Measurements from ENCODE around the gene TSPAN15. TPM values are rescaled to one million over a fixed set of nuclear protein-coding genes. Genes with fewer than 3 reads are reported as not detected.
"Not testable (repeated sequence)": the region's sequence is repeated elsewhere in the genome, so short reads cannot be mapped to it uniquely, and the experiment has no call there.

The TSPAN15 gene
- total RNA-seq, 1 donor from 2014 or later: 48.9 TPM

DNA sequence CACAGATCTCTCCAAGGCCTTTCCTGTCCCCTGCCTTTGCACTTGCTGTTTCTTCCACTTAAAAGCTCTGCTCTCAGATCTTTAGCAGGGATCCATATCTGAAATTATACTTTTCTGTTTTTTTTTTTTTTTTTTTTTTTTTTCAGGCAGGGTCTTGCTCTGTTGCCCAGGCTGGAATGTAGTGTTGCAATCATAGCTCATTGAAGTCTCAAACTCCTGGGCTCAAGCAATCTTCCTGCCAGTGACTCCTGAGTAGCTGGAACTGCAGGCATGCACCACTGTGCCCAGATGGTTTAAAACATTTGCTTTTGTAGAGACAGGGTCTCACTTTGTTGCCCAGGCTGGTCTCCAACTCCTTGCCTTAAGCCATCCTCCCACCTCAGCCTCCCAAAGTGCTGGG lies 5.0 kb upstream of the TSPAN15 start:
- no peak for DNase-seq (ENCODE audit: low spot score)

DNA sequence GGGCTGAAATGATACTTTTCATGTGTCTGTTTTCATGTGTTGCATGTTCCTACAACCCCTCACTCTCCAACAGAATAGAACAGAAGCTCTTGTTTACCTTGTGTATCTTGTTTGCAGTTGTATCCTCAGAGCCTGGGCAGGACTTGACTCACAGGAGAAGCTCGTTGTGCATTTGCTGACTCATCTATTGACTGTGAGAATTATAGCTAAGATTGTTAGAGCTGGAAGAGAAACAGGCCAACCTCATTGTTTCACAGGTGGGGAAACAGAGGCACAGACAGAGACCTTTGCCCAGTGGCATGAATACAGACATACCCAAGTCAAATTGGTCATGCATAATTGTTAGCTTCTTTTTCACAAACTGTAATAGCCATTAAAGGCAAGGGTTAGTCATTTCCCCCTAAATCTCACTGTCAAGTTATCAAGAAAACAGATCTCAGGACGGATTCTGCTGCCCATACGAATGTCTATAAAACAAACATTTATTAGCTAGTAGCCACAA lies 4.6 kb upstream of the TSPAN15 start:
- peak; percentile 49 for DNase-seq (ENCODE audit: low spot score)

DNA sequence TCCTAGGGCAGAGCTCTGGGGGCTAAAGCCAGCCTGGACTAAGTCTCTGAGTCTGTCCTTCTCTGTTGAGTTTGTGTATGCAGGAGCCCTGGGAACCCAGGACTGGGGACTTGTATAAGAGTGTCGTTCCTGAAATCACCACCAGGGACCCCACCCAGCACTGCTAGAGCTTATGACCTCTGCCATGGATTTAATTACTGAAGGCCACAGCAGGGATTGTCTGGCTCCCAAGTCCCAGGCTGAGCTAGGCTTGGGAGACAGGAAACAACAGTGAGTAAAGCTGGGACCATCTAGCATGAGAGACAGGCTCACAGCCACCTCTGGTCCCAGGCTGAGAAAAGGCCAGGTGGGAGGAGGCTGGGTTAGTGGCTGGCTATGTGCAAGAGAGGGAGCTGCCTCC lies 1.4 kb upstream of the TSPAN15 start:
- DNase-seq (ENCODE audit: low spot score): no peak

DNA sequence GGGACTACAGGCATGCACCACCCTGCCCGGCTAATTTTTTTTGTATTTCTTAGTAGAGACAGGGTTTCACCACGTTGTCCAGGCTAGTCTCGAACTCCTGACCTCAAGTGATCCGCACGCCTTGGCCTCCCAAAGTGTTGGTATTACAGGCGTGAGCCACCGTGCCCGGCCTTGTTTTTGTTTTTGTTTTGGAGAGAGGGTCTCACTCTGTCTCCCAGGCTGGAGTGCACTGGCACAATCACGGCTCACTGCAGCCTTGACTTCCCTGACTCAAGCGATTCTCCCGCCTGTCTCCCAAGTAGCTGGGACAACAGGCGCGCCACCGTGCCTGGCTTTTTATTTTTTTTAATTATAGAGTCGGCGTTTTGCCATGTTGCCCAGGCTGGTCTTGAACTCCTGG lies 870 bp upstream of the TSPAN15 start:
- not testable (repeated sequence) for DNase-seq (ENCODE audit: low spot score)

DNA sequence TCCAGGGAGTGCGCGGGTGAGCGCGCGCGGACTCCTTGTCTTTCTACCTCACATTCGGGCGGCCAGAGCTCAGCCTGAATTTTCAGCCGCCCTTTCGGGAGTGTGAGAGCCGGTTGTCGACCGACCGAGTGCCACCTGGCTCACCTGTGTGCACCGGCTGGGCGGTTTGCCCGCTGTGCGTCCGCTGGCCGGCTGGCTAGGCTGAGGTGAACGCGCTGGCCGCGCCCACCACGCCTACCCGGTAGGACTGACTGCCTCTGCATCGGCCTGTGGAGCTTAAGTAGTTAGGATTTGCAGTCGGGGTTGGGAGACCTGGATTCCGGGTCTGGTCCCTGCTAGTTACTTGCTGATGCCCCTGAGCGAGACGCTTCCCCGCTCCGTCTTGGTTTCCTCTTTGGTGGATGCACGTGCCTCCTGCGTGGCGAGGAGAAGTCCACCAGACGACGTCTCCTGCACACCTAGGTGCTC lies 553 bp downstream of the TSPAN15 start:
- no peak for DNase-seq (ENCODE audit: low spot score)

DNA sequence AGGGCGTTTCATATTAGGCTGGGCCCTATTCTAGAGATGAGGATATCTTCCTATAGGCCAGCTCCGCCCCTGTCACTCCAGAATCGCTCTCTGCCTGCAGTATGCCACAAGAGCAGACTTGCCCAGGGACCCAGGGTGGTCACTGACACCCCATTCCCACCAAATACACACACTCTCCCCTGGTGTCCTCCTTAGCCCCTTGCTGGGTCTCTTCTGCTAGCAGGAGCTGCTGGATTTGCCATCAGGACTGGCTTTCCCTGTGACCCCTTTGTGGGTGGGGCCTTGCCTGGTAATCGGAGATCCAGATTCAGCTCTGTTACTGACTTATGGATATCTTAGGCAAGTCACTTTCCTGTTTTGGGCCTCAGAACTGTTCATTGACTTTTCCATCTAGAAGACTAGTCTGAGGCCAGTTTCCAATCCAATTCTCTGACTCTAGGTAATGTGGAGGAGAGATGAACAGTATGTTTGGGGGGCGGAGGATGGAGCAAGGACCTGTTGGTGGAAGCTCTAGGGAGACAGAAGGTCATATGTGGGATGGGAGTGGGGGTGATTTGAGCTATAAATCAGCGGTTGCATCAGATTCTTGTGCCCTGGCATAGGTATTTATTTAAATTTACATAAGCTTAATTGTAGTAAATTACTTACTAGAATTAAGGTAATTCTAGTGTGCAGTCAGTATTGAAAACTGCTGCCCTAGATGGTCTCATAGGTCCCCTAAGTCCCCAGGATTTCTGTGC lies 1.6 kb downstream of the TSPAN15 start:
- DNase-seq (ENCODE audit: low spot score): no peak

DNA sequence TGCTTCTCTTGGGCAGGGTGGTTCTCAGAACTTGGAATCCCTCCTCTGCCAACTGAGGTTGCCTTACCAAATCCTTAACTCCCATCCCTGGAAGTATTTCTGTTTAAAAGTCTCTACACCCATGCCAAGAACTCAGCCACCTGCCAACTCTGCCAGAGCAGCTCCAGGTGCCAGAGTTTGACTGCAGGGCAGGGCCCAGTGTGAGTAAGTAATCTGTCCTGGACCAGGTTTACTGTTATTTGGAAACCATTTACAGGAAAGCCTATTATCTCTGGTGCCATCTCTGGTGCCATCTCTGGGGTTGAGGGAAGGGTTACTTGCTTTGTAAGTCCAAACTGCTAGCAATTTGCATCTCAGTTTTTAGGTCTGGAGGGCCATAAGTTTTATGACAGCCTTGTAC lies 2.5 kb downstream of the TSPAN15 start:
- no peak for DNase-seq (ENCODE audit: low spot score)

DNA sequence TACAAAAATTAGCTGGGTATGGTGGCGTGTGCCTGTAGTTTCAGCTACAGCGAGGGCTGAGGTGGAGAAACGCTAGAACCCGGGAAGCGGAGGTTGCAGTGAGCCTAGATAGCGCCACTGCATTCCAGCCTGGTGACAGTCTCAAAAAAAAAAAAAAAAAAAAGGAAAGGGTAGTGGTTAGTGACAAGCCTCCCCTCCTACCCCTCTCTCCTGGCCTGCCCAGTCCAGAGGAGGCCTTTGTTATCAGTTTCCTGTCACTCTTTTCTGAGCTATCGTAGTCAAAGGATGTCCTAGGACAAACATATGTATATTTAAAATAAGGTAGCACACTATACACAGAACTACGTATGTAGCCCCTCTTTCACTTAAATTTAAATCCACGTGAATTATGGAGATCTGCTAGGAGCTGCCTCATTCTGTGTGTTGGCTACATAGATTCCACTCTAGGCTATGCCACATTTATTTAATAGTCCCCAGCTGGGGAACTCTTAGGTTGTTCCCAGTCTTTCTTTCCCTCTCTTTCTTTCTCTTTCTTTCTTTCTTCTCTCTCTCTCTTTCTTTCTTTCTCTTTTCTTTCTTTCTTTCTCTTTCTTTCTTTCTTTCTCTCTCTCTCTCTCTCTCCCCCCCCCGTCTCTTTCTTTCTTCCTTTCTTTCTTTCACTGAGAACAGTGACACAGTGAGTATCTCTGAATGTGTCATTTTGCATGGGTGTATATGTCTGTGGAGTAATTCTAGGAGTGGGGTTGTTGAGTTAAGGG lies 3.9 kb downstream of the TSPAN15 start:
- no peak for DNase-seq (ENCODE audit: low spot score)

DNA sequence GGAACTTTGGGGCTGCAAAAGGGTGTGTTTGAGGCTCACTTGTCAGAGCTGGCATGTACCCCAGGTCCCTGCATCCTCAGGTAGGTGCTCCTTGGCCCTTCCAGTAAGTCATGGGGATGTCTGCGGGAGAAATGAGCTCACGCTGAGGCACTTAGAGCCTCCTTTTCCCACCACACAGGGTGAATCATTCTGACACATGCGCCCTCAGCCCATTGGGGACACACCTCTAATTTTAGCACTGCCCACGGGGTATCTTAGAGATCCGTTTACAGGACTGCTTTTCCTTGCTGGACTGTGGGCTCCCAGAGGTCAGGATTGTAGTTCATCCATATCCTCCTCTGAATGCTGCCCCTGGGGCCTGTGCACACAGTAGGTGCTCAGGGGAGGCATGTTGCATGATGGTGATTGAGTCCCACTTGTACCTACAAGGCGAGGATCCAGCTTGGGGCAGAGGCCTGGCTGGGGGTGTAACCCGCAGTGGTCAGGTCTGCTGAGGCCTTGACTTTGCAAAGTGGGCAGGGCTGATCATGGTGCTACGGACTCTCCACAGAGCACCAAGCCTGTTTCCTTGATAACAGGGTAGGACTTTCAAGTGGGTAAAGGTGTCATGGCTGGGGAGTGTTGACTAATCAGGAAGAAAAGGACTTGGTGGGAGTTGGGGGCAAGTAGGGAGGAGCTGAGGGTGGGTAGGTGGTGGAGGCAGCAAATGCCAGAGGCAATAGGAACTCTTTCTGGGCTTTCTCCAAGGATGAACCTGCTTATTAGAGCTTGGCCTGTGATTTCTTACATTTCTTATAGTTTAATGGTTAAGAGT lies 5.8 kb downstream of the TSPAN15 start:
- DNase-seq (ENCODE audit: low spot score): no peak

DNA sequence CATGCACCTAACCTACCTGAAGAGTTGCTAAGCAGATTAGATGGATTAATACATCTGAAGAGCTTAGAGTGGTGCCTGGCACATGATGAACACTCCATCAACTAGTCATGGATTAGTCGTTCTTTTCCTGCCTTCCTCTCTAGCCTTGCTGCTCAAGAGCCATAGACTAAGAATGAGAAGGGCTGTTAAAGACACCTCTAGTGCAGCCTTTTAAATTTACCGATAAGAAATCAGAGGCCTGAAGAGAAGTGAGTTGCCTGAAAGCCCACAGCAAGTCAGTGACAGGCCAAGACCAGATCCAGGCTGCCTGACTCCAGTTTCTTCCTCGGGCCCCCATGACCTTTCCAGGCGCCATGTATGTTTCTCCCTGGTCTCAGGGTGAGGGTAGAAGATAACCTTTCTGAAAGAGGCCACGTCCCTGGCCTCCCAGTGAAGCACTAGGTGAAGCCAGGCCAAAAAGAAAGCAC lies 6.5 kb downstream of the TSPAN15 start:
- DNase-seq (ENCODE audit: low spot score): no peak

DNA sequence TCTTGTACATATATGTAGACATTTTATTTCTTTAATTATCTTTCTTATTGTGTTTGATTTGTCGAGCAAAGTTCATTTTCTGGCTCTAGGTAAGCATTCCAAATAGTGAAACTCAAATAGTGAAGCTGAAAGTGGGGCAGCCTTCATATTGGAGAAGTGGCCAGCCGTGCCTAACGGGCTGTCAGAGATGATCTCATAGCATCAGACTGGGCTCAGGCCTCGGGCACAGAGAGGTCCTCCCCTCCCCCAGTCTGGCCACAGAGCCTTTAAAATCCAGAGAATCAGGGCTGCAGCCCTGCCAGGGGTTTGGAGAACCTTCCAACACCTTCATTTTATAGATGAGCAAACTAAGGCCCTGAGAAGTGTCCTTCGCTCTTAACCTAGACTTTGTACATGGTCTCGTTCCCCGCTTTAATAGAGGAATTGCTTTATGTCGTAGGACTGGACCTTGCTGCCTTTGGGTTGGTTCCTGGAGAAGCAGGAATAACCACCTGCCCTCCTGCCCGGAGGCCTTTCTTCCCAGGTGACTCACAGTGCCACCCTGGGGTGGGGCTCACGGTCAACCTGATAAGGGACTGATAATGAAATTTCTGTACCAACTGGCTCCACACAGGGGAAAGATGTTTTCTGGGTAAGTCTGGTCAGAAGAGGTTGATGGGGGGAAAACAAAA lies 7.3 kb downstream of the TSPAN15 start:
- no peak for DNase-seq (ENCODE audit: low spot score)

DNA sequence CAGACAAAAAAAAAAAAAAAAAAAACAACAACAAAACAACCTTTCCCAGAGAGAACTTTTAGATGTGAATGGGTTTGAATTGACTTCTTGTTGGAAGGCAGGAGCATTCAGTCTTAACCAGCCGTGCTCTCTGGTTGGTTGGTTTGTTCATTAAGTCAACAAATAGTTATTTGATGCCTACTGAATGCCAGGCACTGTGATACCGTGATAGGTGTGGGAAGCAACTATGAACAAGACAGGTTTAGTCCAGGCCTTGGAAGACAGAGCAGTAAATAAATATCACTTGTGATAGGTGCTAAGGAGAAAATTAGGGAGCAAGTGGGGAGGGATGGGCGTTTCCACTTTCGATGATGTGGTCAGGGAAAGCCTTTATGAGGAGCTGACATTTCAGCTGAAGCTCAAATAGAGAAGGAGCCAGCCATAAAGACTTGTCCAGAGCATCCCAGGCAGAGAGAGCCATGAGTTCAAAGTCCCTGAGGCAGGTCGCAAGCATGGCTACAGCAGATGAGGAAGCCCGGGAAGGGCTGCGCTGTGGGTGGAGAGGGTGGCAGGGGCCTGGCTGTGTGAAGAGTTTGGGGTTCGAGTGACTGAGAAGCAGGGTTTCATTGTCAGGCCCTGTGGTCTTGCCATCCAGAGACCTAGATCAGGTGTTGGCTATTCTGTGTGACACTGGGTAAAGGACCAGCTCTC lies 8.0 kb downstream of the TSPAN15 start:
- no peak for DNase-seq (ENCODE audit: low spot score)

DNA sequence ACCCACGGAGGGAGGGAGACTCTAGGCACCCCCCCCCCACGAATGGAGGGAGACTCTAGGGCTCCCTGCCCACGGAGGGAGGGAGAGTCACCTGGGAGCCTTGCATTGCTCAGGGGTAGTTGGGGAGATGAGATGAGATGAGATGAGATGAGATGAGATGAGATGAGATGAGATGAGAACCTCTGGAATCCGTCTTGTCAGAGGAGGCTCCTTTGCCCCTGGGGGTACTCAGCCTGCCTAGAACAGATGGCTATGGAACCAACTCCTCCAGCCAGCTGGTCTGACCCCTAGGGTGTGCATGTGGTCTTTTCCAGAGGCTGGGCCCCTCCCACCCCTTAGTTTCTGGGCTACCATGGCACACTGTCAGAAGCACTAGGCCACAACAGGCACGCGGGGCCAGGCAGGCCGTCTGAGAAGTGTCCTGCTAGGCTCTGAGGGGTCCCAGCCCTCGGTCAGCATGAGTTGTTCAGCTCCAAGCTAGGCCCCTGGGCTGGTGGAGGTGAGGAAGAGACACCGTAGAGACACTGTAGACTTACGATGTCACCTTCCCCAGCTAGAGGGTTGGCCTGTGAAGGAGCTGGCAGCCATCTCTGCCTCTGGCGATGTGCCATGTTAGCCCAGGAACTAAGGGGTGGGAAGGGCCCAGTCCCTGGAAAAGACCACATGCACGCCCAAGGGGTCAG lies 8.8 kb downstream of the TSPAN15 start:
- DNase-seq (ENCODE audit: low spot score): no peak

DNA sequence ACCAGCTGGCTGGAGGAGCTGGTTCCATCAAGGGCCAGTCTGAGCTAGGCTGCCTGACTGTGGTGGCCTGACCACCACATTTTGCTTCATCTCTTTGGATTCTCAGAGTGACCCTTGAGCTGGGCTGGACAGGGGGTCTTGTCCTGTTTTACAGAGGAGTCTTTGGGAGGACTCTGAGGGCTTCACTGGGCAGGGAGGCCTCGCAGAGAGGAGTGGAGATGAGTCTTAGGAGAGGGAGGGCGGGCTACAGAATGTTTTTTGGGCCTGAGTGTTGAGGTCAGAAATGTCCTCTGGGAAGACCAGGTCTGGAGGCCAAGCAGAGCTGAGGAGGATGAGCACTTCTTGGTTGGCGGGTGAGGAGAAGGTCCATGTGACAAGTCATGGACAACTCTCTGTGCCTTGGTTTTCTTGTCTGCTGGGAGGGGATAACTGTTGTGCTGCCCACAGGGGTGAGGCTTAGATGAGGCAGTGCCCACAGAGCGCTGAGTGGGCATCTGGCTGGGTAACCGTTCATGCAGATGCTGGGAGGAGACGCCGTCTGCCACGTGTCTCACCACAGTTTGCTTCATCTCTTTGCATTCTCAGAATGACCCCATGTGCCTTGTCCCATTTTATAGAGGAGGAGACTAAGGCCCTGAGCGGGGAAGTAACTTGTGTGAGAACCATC lies 9.4 kb downstream of the TSPAN15 start:
- no peak for DNase-seq (ENCODE audit: low spot score)

DNA sequence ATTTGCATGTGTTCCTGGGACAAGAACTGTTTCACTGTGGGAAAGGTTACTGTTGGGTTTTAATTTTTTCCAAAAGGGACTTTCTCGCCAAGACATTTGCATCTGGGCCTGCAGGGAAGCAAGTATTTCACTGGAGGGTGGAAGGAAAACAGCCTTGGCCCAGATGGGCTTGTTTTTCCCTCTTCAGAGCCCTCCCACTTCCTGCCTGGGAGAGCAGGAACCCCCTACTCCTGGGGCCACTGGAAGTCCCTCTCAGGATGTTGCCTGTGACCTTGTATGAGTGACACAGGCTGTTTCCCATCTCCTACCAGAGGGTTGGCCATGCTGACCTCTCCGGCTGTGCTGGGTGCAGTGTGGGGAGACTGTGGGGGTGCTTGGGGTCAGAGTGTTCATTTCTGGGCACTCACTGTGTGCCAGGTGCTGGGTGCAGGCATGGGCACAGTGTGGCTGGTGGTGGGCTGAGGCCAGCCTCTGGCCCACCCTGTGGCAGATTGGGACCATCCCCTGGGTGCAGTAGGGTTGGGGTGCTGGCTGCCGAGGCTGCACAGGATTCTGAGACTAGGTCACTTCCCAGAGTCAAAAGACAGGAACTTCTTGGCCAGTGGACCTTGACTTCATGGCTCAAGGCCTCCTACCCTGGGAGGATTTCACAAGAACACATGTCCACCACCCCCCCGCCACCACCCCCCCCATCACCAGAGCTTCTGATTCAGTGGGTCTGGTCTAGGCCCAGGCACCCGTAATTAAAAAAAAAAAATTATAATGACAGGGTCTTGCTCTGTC lies 10.2 kb downstream of the TSPAN15 start:
- DNase-seq (ENCODE audit: low spot score): no peak

DNA sequence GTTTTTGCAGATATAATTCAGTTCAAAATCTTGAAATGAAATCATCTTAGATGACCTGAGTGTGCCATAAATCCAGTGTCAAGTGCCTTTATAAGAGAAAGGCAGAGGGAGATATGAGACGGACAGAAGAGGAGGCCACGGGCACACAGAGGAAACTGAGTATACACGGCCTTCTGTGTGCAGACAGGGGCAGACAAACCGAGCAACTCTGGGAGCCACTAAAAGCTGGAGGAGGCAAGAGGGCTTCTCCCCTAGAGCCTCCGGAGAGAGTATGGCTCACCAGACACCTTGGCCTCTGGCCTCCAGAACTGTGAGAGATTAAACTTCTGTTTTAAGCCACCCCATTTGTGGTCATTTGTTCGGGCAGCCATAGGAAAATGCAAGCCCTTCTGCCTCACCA lies 12.6 kb downstream of the TSPAN15 start:
- DNase-seq (ENCODE audit: low spot score): no peak

DNA sequence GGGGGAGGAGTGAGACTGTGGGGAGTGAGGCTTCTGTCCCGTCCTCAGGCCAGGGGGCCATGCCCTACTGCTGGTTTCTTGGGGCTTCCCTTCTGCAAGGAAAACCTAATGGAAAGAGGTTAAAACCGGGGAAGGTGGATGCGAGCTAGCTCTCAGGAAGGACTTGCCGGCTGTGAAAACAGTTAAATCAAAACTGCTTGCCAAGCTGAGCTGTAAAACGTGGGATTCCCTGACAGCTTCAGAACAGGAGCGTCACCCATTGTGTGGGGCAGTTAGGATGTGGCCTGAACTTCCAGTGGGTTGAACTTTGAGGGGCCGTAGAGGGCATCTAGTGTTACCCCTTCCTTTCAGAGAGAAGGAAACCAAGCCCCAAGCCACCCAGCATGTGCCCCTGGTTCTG lies 13.1 kb downstream of the TSPAN15 start:
- DNase-seq (ENCODE audit: low spot score): no peak

DNA sequence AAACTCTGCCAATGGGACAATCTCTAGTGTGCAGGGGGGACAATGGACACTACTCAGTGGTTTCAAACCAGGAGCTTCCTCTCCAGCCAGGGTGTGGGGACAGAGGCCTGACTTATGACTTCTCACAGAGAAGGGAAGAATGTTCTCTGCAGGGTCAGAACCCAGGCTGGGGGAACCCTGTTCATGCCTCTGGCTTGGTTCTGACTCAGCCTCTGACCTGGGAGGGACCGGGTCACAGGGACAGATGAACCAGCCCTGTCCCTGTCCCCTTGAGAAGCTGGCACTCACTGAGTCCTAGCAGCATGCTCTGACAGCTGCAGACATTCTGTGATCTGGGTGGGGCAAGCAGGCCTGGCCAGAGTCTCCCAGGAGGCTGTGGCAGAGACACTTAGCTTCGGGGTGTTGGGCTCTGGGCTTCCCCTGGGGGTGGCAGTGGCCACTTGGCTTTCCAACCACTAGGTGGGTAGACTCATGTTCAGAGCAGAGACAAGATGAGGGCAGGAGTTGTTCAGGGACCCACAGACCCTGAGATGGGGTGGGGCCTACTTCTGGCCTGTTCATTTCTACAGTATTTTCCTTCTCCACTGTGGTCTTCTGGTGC lies 13.6 kb downstream of the TSPAN15 start:
- no peak for DNase-seq (ENCODE audit: low spot score)
